Non-pigmented ciliary epithelial cell (primary cell): ENCODE data around the gene CC2D2A.

Experiments used
- DNase-seq: peaks from one replicate; pipeline ENCODE4 v3.0.0-alpha.2; 2010; ENCODE audit warnings: low read depth

Gene CC2D2A

GRCh38 chr4:15649914-15650545 is 180.3 kb downstream of the CC2D2A start:
- no peak for DNase-seq
